ENCODE data around the gene BICC1. TPM values are rescaled to one million over a fixed set of nuclear protein-coding genes. Genes with fewer than 3 reads are reported as not detected.

Gene BICC1
- polyA plus RNA-seq, 1 donor (not counting 4 experiments of a cell fraction or from before 2014, with no cell fraction given) = 4.2 TPM

GRCh38 chr10:58674251-58674650 lies 161.6 kb downstream of the BICC1 start:
- Histone ChIP-seq H2AFZ (ENCODE audit: control insufficient read depth, low read length) (no peak overlapping the region), H3K9me3 (ENCODE audit: control insufficient read depth, low read depth, low read length) (no peaks in the 10 kb centered on the region), H3K36me3 (ENCODE audit: control insufficient read depth in 2 of 2, extremely low read depth in 1 of 2, insufficient read depth in 2 of 2, low read length in 2 of 2) (no peaks in the 10 kb centered on the region), H3K9ac (ENCODE audit: control insufficient read depth, extremely low read depth, insufficient read depth, low read length) (no peak overlapping the region), H3K79me2 (ENCODE audit: control insufficient read depth, insufficient read depth, low read length) (no peaks in the 10 kb centered on the region), H3K4me1 (ENCODE audit: control insufficient read depth, extremely low read depth, insufficient read depth, low read length) (no peaks in the 10 kb centered on the region), H3K27ac (ENCODE audit: control insufficient read depth, insufficient read depth, low read length) (no peak overlapping the region), H4K20me1 (ENCODE audit: control insufficient read depth, extremely low read depth, insufficient read depth, low read length) (no peaks in the 10 kb centered on the region), H3K4me3 (ENCODE audit: control insufficient read depth in 2 of 3, extremely low read depth in 1 of 3, insufficient read depth in 2 of 3, low read depth in 1 of 3, low read length in 3 of 3) (no peak overlapping the region), H3K4me2 (ENCODE audit: control insufficient read depth, extremely low read depth, insufficient read depth, low read depth, low read length) (no peak overlapping the region), H3K27me3 (ENCODE audit: control insufficient read depth, extremely low read depth, insufficient read depth, low read length) (no peaks in the 10 kb centered on the region), H3K9me1 (ENCODE audit: control insufficient read depth, extremely low read depth, insufficient read depth, low read length) (no peaks in the 10 kb centered on the region)
- FAIRE-seq (no peak), DNase-seq (ENCODE audit: low read depth, low spot score) (no peak)
- TF ChIP-seq CTCF (optimal IDR thresholded peaks at IDR 0.05 in 1 of 3, IDR thresholded peaks at IDR 0.05 in 1 of 3, conservative IDR thresholded peaks at IDR 0.05 in 1 of 3; ENCODE audit: extremely low read depth in 1 of 3, insufficient read depth in 2 of 3, low read length in 3 of 3) (no peak), EZH2 (IDR thresholded peaks at IDR 0.05; ENCODE audit: low read length) (no peak)
- dilution Hi-C loops (cut with MboI; ENCODE audit: extremely low pct_ligation_motif_present, low sequenced_read_pairs) = no loop called here

- Histone ChIP-seq H3K79me2 (ENCODE audit: control insufficient read depth, insufficient read depth, low read length) (no peaks in the 10 kb centered on the region), H3K4me3 (ENCODE audit: control insufficient read depth in 2 of 3, extremely low read depth in 1 of 3, insufficient read depth in 2 of 3, low read depth in 1 of 3, low read length in 3 of 3) (no peak overlapping the region), H3K9me1 (ENCODE audit: control insufficient read depth, extremely low read depth, insufficient read depth, low read length) (no peaks in the 10 kb centered on the region), H3K4me2 (ENCODE audit: control insufficient read depth, extremely low read depth, insufficient read depth, low read depth, low read length) (no peak overlapping the region), H3K36me3 (ENCODE audit: control insufficient read depth in 2 of 2, extremely low read depth in 1 of 2, insufficient read depth in 2 of 2, low read length in 2 of 2) (no peaks in the 10 kb centered on the region), H3K4me1 (ENCODE audit: control insufficient read depth, extremely low read depth, insufficient read depth, low read length) (no peaks in the 10 kb centered on the region), H4K20me1 (ENCODE audit: control insufficient read depth, extremely low read depth, insufficient read depth, low read length) (no peaks in the 10 kb centered on the region), H3K9ac (ENCODE audit: control insufficient read depth, extremely low read depth, insufficient read depth, low read length) (no peak overlapping the region), H3K9me3 (ENCODE audit: control insufficient read depth, low read depth, low read length) (no peaks in the 10 kb centered on the region), H3K27me3 (ENCODE audit: control insufficient read depth, extremely low read depth, insufficient read depth, low read length) (no peaks in the 10 kb centered on the region), H3K27ac (ENCODE audit: control insufficient read depth, insufficient read depth, low read length) (no peak overlapping the region), H2AFZ (ENCODE audit: control insufficient read depth, low read length) (no peak overlapping the region)
- dilution Hi-C loops (cut with MboI; ENCODE audit: extremely low pct_ligation_motif_present, low sequenced_read_pairs) = no loop called here
- TF ChIP-seq EZH2 (IDR thresholded peaks at IDR 0.05; ENCODE audit: low read length) (no peak), CTCF (optimal IDR thresholded peaks at IDR 0.05 in 1 of 3, IDR thresholded peaks at IDR 0.05 in 1 of 3, conservative IDR thresholded peaks at IDR 0.05 in 1 of 3; ENCODE audit: extremely low read depth in 1 of 3, insufficient read depth in 2 of 3, low read length in 3 of 3) (no peak)
- FAIRE-seq (no peak), DNase-seq (ENCODE audit: low read depth, low spot score) (no peak)
Observed at GRCh38 chr10:58675321-58675720, 162.6 kb downstream of the BICC1 start.

Measured in keratinocyte (primary cell).